ENCODE measurements around the gene RUNX2. TPM values are rescaled to one million over a fixed set of nuclear protein-coding genes. Genes with fewer than 3 reads are reported as not detected.

Gene RUNX2
- total RNA-seq, 2 experiments from 2014 or later: 0.27 to 0.44 TPM

- H3K27ac ChIP-seq (ENCODE audit: low read depth, low read length, poor library complexity, severe bottlenecking): no peak overlapping the region
- TF ChIP-seq CTCF (conservative IDR thresholded peaks at IDR 0.05; ENCODE audit: low read length): no peak
- TF ChIP-seq EZH2phosphoT487 (IDR thresholded peaks at IDR 0.05; ENCODE audit: borderline replicate concordance, low read depth, low read length): no peak
- no peak overlapping the region for H3K4me3 ChIP-seq (ENCODE audit: low read depth, low read length, poor library complexity, severe bottlenecking)
- no peaks in the 10 kb centered on the region for H3K9me2 ChIP-seq (ENCODE audit: insufficient read depth, low read length)
- no peak for DNase-seq (ENCODE audit: low spot score)
- BruUV-seq (replicated peaks): no TSS peak
- no peak overlapping the region for H2AFZ ChIP-seq (ENCODE audit: low read length)
- H4K20me1 ChIP-seq (ENCODE audit: insufficient read depth, low read length): no peaks in the 10 kb centered on the region
- intact Hi-C loops (cut with micrococcal nuclease; ENCODE audit: unreplicated experiment): no loop called here
- POLR2A ChIA-PET: interaction anchor here (1.3 kb wide), 1 partner anchor 49 kb away, joined by 3 read pairs; no protein-coding TSS in a partner anchor
- CTCF ChIA-PET (ENCODE audit: unreplicated experiment): no interaction called here
- H3K4me2 ChIP-seq (ENCODE audit: low read length): no peak overlapping the region
- no peaks in the 10 kb centered on the region for H3K4me1 ChIP-seq (ENCODE audit: insufficient read depth, low read length, poor library complexity, severe bottlenecking)
- H3K36me3 ChIP-seq (ENCODE audit: insufficient read depth, low read length): no peaks in the 10 kb centered on the region
- no peaks in the 10 kb centered on the region for H3K9me3 ChIP-seq (ENCODE audit: low read length)
- H3K79me2 ChIP-seq (ENCODE audit: insufficient read depth, low read depth, low read length): no peaks in the 10 kb centered on the region
Observed at GRCh38 chr6:45611491-45611890, 283.4 kb downstream of the RUNX2 start.

GRCh38 chr6:45613656-45614055, 285.5 kb downstream of the RUNX2 start:
- Histone ChIP-seq H2AFZ (ENCODE audit: low read length) (no peak overlapping the region), H3K79me2 (ENCODE audit: insufficient read depth, low read depth, low read length) (no peaks in the 10 kb centered on the region), H3K9me2 (ENCODE audit: insufficient read depth, low read length) (no peaks in the 10 kb centered on the region), H3K36me3 (ENCODE audit: insufficient read depth, low read length) (no peaks in the 10 kb centered on the region), H3K4me1 (ENCODE audit: insufficient read depth, low read length, poor library complexity, severe bottlenecking) (no peaks in the 10 kb centered on the region), H4K20me1 (ENCODE audit: insufficient read depth, low read length) (no peaks in the 10 kb centered on the region), H3K9me3 (ENCODE audit: low read length) (no peaks in the 10 kb centered on the region), H3K4me3 (ENCODE audit: low read depth, low read length, poor library complexity, severe bottlenecking) (no peak overlapping the region), H3K4me2 (ENCODE audit: low read length) (no peak overlapping the region), H3K27ac (ENCODE audit: low read depth, low read length, poor library complexity, severe bottlenecking) (no peak overlapping the region)
- POLR2A ChIA-PET: no interaction called here
- CTCF ChIA-PET (ENCODE audit: unreplicated experiment): no interaction called here
- no TSS peak for BruUV-seq (replicated peaks)
- no peak for DNase-seq (ENCODE audit: low spot score)
- intact Hi-C loops (cut with micrococcal nuclease; ENCODE audit: unreplicated experiment): no loop called here
- no peak for TF ChIP-seq CTCF (conservative IDR thresholded peaks at IDR 0.05; ENCODE audit: low read length)

- no TSS peak for BruUV-seq (replicated peaks)
- Histone ChIP-seq H3K27ac (ENCODE audit: low read depth, low read length, poor library complexity, severe bottlenecking) (no peak overlapping the region), H3K9me3 (ENCODE audit: low read length) (no peaks in the 10 kb centered on the region), H2AFZ (ENCODE audit: low read length) (no peak overlapping the region), H3K79me2 (ENCODE audit: insufficient read depth, low read depth, low read length) (no peaks in the 10 kb centered on the region), H3K36me3 (ENCODE audit: insufficient read depth, low read length) (no peaks in the 10 kb centered on the region), H3K9me2 (ENCODE audit: insufficient read depth, low read length) (no peaks in the 10 kb centered on the region), H4K20me1 (ENCODE audit: insufficient read depth, low read length) (no peaks in the 10 kb centered on the region), H3K4me2 (ENCODE audit: low read length) (no peak overlapping the region), H3K4me1 (ENCODE audit: insufficient read depth, low read length, poor library complexity, severe bottlenecking) (no peaks in the 10 kb centered on the region), H3K4me3 (ENCODE audit: low read depth, low read length, poor library complexity, severe bottlenecking) (no peak overlapping the region)
- TF ChIP-seq EZH2phosphoT487 (IDR thresholded peaks at IDR 0.05; ENCODE audit: borderline replicate concordance, low read depth, low read length) (no peak), CTCF (conservative IDR thresholded peaks at IDR 0.05; ENCODE audit: low read length) (no peak)
- ChIA-PET POLR2A (no interaction called here), CTCF (ENCODE audit: unreplicated experiment) (no interaction called here)
- intact Hi-C loops (cut with micrococcal nuclease; ENCODE audit: unreplicated experiment): no loop called here
- DNase-seq (ENCODE audit: low spot score): no peak
Observed at GRCh38 chr6:45614488-45615285, 286.6 kb downstream of the RUNX2 start.

Data from OCI-LY7 (cell line).